H1 (cell line): ENCODE measurements around the gene GRM7. TPM values are rescaled to one million over a fixed set of nuclear protein-coding genes. Genes with fewer than 3 reads are reported as not detected.

Source experiments
- CTCF ChIA-PET: fragments of 300-600 bp; sonication (Branson Sonifier 250); formaldehyde crosslinking; loops from one replicate; lab custom pipeline; 2021; ENCODE audit not compliant: partially characterized antibody; lab: Charles Lee
- POLR2A ChIA-PET: fragments of 300-600 bp; sonication (Branson Sonifier 250); formaldehyde crosslinking; loops from one replicate; lab custom pipeline; 2021; ENCODE audit warnings: inconsistent platforms; ENCODE audit not compliant: partially characterized antibody; lab: Charles Lee
- DNase-seq, 2 experiments: peaks; one replicate each; pipeline versions ENCODE4 v3.0.0 to v3.0.0-alpha.2; 2010 to 2022; ENCODE audit warnings: low spot score in 2 of 2, low read depth in 1 of 2, mixed read lengths in 1 of 2
- FAIRE-seq: peaks from 2 replicates; lab custom pipeline; 2011; peaks lifted over from hg19 to GRCh38; lab: Jason Lieb, UNC
- H2AFZ ChIP-seq: 2 replicates; pipeline ENCODE4 v1.8.1; 2012; ENCODE audit warnings: low read length, inconsistent platforms
- H2AK5ac ChIP-seq: 2 replicates; pipeline ENCODE4 v1.6.1; 2013; ENCODE audit warnings: low read depth, low read length
- H2BK120ac ChIP-seq: replicated peaks from 2 replicates; pipeline ENCODE3; 2013; ENCODE audit warnings: low read depth, low read length, inconsistent platforms
- H2BK12ac ChIP-seq: 2 replicates; pipeline ENCODE4 v1.6.1; 2013; ENCODE audit warnings: low read depth, low read length
- H2BK15ac ChIP-seq: 2 replicates; pipeline ENCODE4 v1.6.1; 2013; ENCODE audit warnings: low read length
- H2BK20ac ChIP-seq: 2 replicates; pipeline ENCODE4 v1.6.1; 2013; ENCODE audit warnings: low read length
- H2BK5ac ChIP-seq: 2 replicates; pipeline ENCODE4 v1.6.1; 2013; ENCODE audit warnings: low read depth, low read length
- H3K14ac ChIP-seq: 2 replicates; pipeline ENCODE4 v1.6.1; 2013; ENCODE audit warnings: inconsistent platforms; ENCODE audit not compliant: insufficient read length
- H3K18ac ChIP-seq: 2 replicates; pipeline ENCODE4 v1.6.1; 2013; ENCODE audit warnings: low read length; ENCODE audit errors: extremely low read depth
- H3K23ac ChIP-seq: 2 replicates; pipeline ENCODE4 v1.6.1; 2013; ENCODE audit warnings: inconsistent platforms; ENCODE audit not compliant: insufficient read length
- H3K23me2 ChIP-seq: 2 replicates; pipeline ENCODE4 v1.6.1; 2013; ENCODE audit warnings: low read depth, low read length
- H3K27ac ChIP-seq: 2 replicates; pipeline ENCODE4 v1.6.1; 2011; ENCODE audit warnings: low read depth, low read length, inconsistent platforms
- H3K27me3 ChIP-seq, 4 experiments: replicated peaks in 1 of 4; 1 replicate in 1 of 4; 2 replicates in 3 of 4; pipeline versions ENCODE4 v1.6.1 to v1.8.1; 2011 to 2013; ENCODE audit warnings: low read length in 3 of 4, mild to moderate bottlenecking in 3 of 4, inconsistent platforms in 2 of 4, mixed read lengths in 2 of 4, moderate library complexity in 1 of 4; ENCODE audit not compliant: control insufficient read depth in 3 of 4, insufficient read depth in 3 of 4; ENCODE audit errors: extremely low read depth in 1 of 4
- H3K36me3 ChIP-seq, 4 experiments: 2 replicates each; pipeline versions ENCODE4 v1.6.1 to v1.8.1; 2011 to 2013; ENCODE audit warnings: mild to moderate bottlenecking in 4 of 4, low read length in 3 of 4, moderate library complexity in 2 of 4, control low read depth in 1 of 4, inconsistent platforms in 1 of 4; ENCODE audit not compliant: insufficient read depth in 4 of 4, control insufficient read depth in 2 of 4
- H3K4ac ChIP-seq: replicated peaks from 2 replicates; pipeline ENCODE3; 2013; ENCODE audit warnings: low read length, low read depth, mixed read lengths, inconsistent platforms; ENCODE audit not compliant: insufficient read length
- H3K4me1 ChIP-seq, 4 experiments: replicated peaks in 1 of 4; 1 replicate in 1 of 4; 2 replicates in 3 of 4; pipeline versions ENCODE4 v1.6.1 to v1.8.1; 2011 to 2013; ENCODE audit warnings: low read length in 3 of 4, inconsistent platforms in 2 of 4, mixed read lengths in 1 of 4; ENCODE audit not compliant: insufficient read depth in 4 of 4, control insufficient read depth in 3 of 4
- H3K4me2 ChIP-seq, 2 experiments: 2 replicates each; pipeline versions ENCODE4 v1.6.1 to v1.8.1; 2011 to 2013; ENCODE audit warnings: low read depth in 2 of 2, low read length in 2 of 2, control low read depth in 1 of 2, inconsistent platforms in 1 of 2, mild to moderate bottlenecking in 1 of 2; ENCODE audit not compliant: insufficient read depth in 1 of 2
- H3K4me3 ChIP-seq, 4 experiments: fragments of 200-600, 300-600 bp in 1 of 4; sonication (generic), shearing (Covaris generic), sonication (Bioruptor Twin) in 1 of 4; 2 replicates each; pipeline versions ENCODE4 v1.5.1 to v1.8.1; 2011 to 2016; ENCODE audit warnings: low read length in 4 of 4, low read depth in 3 of 4, control low read depth in 2 of 4, inconsistent platforms in 2 of 4, mild to moderate bottlenecking in 2 of 4, mixed read lengths in 1 of 4, moderate library complexity in 1 of 4; ENCODE audit not compliant: insufficient read depth in 2 of 4; ENCODE audit errors: extremely low read depth in 1 of 4
- H3K56ac ChIP-seq: replicated peaks from 2 replicates; pipeline ENCODE3; 2013; ENCODE audit warnings: low read depth, mild to moderate bottlenecking, mixed read lengths, low read length, inconsistent platforms; ENCODE audit not compliant: insufficient read length
- H3K79me1 ChIP-seq: 2 replicates; pipeline ENCODE4 v1.6.1; 2013; ENCODE audit warnings: low read depth, low read length, control low read depth
- H3K79me2 ChIP-seq, 2 experiments: 2 replicates each; pipeline versions ENCODE4 v1.6.1 to v1.8.1; 2012 to 2013; ENCODE audit warnings: low read length in 2 of 2, mild to moderate bottlenecking in 2 of 2, inconsistent platforms in 1 of 2; ENCODE audit not compliant: insufficient read depth in 2 of 2, control insufficient read depth in 1 of 2
- H3K9ac ChIP-seq, 4 experiments: replicated peaks in 1 of 4; 1 replicate in 1 of 4; 2 replicates in 3 of 4; pipeline versions ENCODE4 v1.6.1 to v1.8.1; 2011 to 2013; ENCODE audit warnings: low read depth in 3 of 4, low read length in 3 of 4, control low read depth in 2 of 4, mild to moderate bottlenecking in 2 of 4, moderate library complexity in 2 of 4, inconsistent platforms in 1 of 4; ENCODE audit errors: extremely low read depth in 1 of 4
- H3K9me3 ChIP-seq, 2 experiments: 2 replicates each; pipeline versions ENCODE4 v1.6.1 to v1.8.1; 2012 to 2013; ENCODE audit warnings: mild to moderate bottlenecking in 2 of 2, moderate library complexity in 2 of 2, control low read depth in 1 of 2, inconsistent platforms in 1 of 2, low read depth in 1 of 2, low read length in 1 of 2, mixed read lengths in 1 of 2; ENCODE audit not compliant: insufficient read depth in 2 of 2
- H4K20me1 ChIP-seq, 2 experiments: replicated peaks in 1 of 2; 2 replicates each; pipeline versions ENCODE3 to v1.8.1; 2011 to 2013; ENCODE audit warnings: inconsistent platforms in 2 of 2, low read length in 2 of 2, mild to moderate bottlenecking in 1 of 2; ENCODE audit not compliant: insufficient read depth in 2 of 2, control insufficient read depth in 1 of 2
- H4K5ac ChIP-seq: 2 replicates; pipeline ENCODE4 v1.6.1; 2013; ENCODE audit warnings: low read length, low read depth, mixed read lengths, inconsistent platforms; ENCODE audit not compliant: insufficient read length
- H4K8ac ChIP-seq: 2 replicates; pipeline ENCODE4 v1.8.0; 2013; ENCODE audit warnings: mild to moderate bottlenecking, moderate library complexity, low read length, inconsistent platforms; ENCODE audit not compliant: insufficient read depth; ENCODE audit errors: extremely low read depth
- H4K91ac ChIP-seq: replicated peaks from 2 replicates; pipeline ENCODE3; 2013; ENCODE audit warnings: low read length, mixed read lengths, inconsistent platforms; ENCODE audit not compliant: insufficient read length
- BCL11A ChIP-seq, 2 experiments: IDR thresholded peaks; one replicate each; pipeline ENCODE4 v1.6.1; 2011; ENCODE audit warnings: low read depth in 2 of 2, low read length in 2 of 2, mild to moderate bottlenecking in 2 of 2
- CTCF ChIP-seq, 3 experiments: IDR thresholded peaks; 1 replicate in 2 of 3; 2 replicates in 1 of 3; pipeline versions ENCODE4 v1.5.1 to v1.6.1; 2011; ENCODE audit warnings: low read length in 3 of 3, mild to moderate bottlenecking in 3 of 3, inconsistent platforms in 2 of 3, low read depth in 1 of 3, moderate library complexity in 1 of 3; ENCODE audit not compliant: insufficient read depth in 1 of 3; ENCODE audit errors: control extremely low read depth in 1 of 3
- JUND ChIP-seq: IDR thresholded peaks from 2 replicates; pipeline ENCODE4 v1.6.1; 2011; ENCODE audit warnings: mild to moderate bottlenecking, improper control_type of control experiment, low read length
- KDM5A ChIP-seq: fragments of 200-600 bp; IDR thresholded peaks from 2 replicates; pipeline ENCODE4 v1.7.1; 2012; ENCODE audit warnings: mild to moderate bottlenecking, low read length, inconsistent platforms, mixed read lengths
- POLR2AphosphoS5 ChIP-seq: IDR thresholded peaks from 2 replicates; pipeline ENCODE4 v1.6.1; 2011; ENCODE audit warnings: low read depth, low read length
- RBBP5 ChIP-seq: IDR thresholded peaks from 2 replicates; pipeline ENCODE4 v1.7.1; 2012; ENCODE audit warnings: low read depth, mild to moderate bottlenecking, inconsistent platforms, low read length, moderate library complexity, borderline replicate concordance
- SAP30 ChIP-seq: fragments of 300-600 bp; sonication (generic); IDR thresholded peaks from 2 replicates; pipeline ENCODE4 v1.7.1; 2012; ENCODE audit warnings: low read length, moderate library complexity, mild to moderate bottlenecking, inconsistent platforms; ENCODE audit not compliant: insufficient read depth, insufficient replicate concordance
- SIRT6 ChIP-seq: IDR thresholded peaks from one replicate; pipeline ENCODE4 v1.7.1; 2012; ENCODE audit warnings: low read length, inconsistent platforms
- TAF1 ChIP-seq: IDR thresholded peaks from 2 replicates; pipeline ENCODE4 v1.6.1; 2011; ENCODE audit warnings: mild to moderate bottlenecking, low read depth, low read length
- TAF7 ChIP-seq: optimal IDR thresholded peaks from 2 replicates; pipeline ENCODE3; 2011; ENCODE audit warnings: low read depth, mild to moderate bottlenecking, inconsistent platforms, low read length, moderate library complexity, borderline replicate concordance
- TCF12 ChIP-seq: IDR thresholded peaks from 2 replicates; pipeline ENCODE4 v1.6.1; 2011; ENCODE audit warnings: low read depth, mild to moderate bottlenecking, low read length
- WGBS, 2 experiments: shearing (Covaris generic) in 1 of 2; methylation state at CpG; one replicate each; pipeline versions ENCODE4 v1.1.6 to v1.1.7; 2013 to 2015; ENCODE audit warnings: low lambda C conversion rate in 2 of 2, mixed read lengths in 2 of 2, inconsistent platforms in 1 of 2, low coverage in 1 of 2, missing lambda C conversion rate in 1 of 2; ENCODE audit not compliant: insufficient replicate concordance in 2 of 2, insufficient coverage in 1 of 2, insufficient read length in 1 of 2; ENCODE audit errors: extremely low coverage in 1 of 2, missing lambda C conversion rate in 1 of 2; 5-methylcytosine and 5-hydroxymethylcytosine counted together
- polyA plus RNA-seq, 7 experiments: library from polyadenylated mRNA; depleted of rRNA in 3 of 7; stranded (reverse) in 5 of 7; unstranded in 2 of 7; fragments of >200 nt in 5 of 7; fragments of 200-250 nt in 2 of 7; gene quantifications; 1 replicate in 5 of 7; 2 replicates in 1 of 7; 4 replicates in 1 of 7; pipeline versions ENCODE4 v1.2.1 to v1.2.3, GENCODE V29; 2011 to 2013; ENCODE audit warnings: missing spikeins in 2 of 7, mixed read lengths in 2 of 7
- total RNA-seq: library from RNA; stranded (reverse); fragmentation: NEBNext Ultra II Directional; extraction: Animal tissue kit (Norgen Biotek cat#: 25700); gene quantifications from 2 replicates; pipeline ENCODE4 v1.2.1, GENCODE V29; 2021

Gene GRM7
- total and polyA plus RNA-seq, 2 of the 8 experiments (the other 6 are each of a cell fraction or from before 2014, with no cell fraction given) = 0.17 to 0.24 TPM

- Histone ChIP-seq H2BK15ac (no peak overlapping the region), H3K4me2 (no peak overlapping the region), H2AK5ac (no peak overlapping the region), H3K4me1 (no peaks in the 10 kb centered on the region), H3K79me2 (no peaks in the 10 kb centered on the region), H3K36me3 (no peaks in the 10 kb centered on the region), H4K5ac (no peak overlapping the region), H2AFZ (no peak overlapping the region), H3K4ac (no peak overlapping the region), H2BK20ac (no peak overlapping the region), H4K20me1 (no peaks in the 10 kb centered on the region), H4K8ac (no peak overlapping the region), H3K27ac (no peak overlapping the region), H3K4me3 (no peak overlapping the region), H4K91ac (no peak overlapping the region), H3K79me1 (no peaks in the 10 kb centered on the region), H3K18ac (no peak overlapping the region), H3K23ac (no peak overlapping the region), H2BK5ac (no peak overlapping the region), H3K14ac (no peak overlapping the region), H2BK120ac (no peak overlapping the region), H3K9me3 (0 out of 4 replicates have a peak, but pooled peaks cover 0 to 5% of the 10 kb centered on the region in 2 experiments), H2BK12ac (no peak overlapping the region), H3K23me2 (no peaks in the 10 kb centered on the region), H3K27me3 (no peaks in the 10 kb centered on the region), H3K9ac (no peak overlapping the region), H3K56ac (no peak overlapping the region)
- DNase-seq (no peak), FAIRE-seq (no peak)
- ChIA-PET POLR2A (no interaction called here), CTCF (no interaction called here)
- WGBS, 2 experiments = 85% methylated on average over 1 of the region's 1 CpG; no CpG with 5 or more reads in 1 of the 2 experiments
- no peak for TF ChIP-seq CTCF (IDR thresholded peaks at IDR 0.05; ENCODE audit: control extremely low read depth in 1 of 3, insufficient read depth in 1 of 3, low read depth in 1 of 3, low read length in 3 of 3)
- TF ChIP-seq TCF12 = no peak
- no peak for TF ChIP-seq SAP30
- no peak for TF ChIP-seq POLR2AphosphoS5
- no peak for TF ChIP-seq TAF7
- no peak for TF ChIP-seq JUND
- TF ChIP-seq TAF1 = no peak
- no peak for TF ChIP-seq KDM5A
- TF ChIP-seq SIRT6 = no peak
- TF ChIP-seq BCL11A (IDR thresholded peaks at IDR 0.05; ENCODE audit: low read depth in 2 of 2, low read length in 2 of 2) = no peak
- TF ChIP-seq RBBP5 = no peak
These were observed 623.7 kb downstream of the GRM7 start for GRCh38 chr3:7484636-7485035.
